CD14-positive monocyte (primary cell): ENCODE results near the gene JAM3. TPM values are rescaled to one million over a fixed set of nuclear protein-coding genes. Genes with fewer than 3 reads are reported as not detected.

Source experiments
- DNase-seq, 3 donors: peaks; one replicate each; pipeline ENCODE4 v3.0.0-alpha.2; 2011 to 2022
- H2AFZ ChIP-seq: 2 replicates; pipeline ENCODE4 v1.6.0; 2012; ENCODE audit warnings: mild to moderate bottlenecking, low read depth, low read length, inconsistent platforms; ENCODE audit not compliant: insufficient read depth, poor library complexity, severe bottlenecking
- H3K27ac ChIP-seq, 2 donors: 1 replicate in 1 of 2; 2 replicates in 1 of 2; pipeline ENCODE4 v1.5.1; 2012 to 2013; ENCODE audit warnings: low read length in 2 of 2, control low read depth in 1 of 2, inconsistent platforms in 1 of 2, low read depth in 1 of 2, mild to moderate bottlenecking in 1 of 2
- H3K27me3 ChIP-seq, 2 donors: one replicate each; pipeline versions ENCODE4 v1.6.0 to v1.6.1; 2011 to 2013; ENCODE audit warnings: low read length in 2 of 2; ENCODE audit not compliant: control insufficient read depth in 2 of 2, insufficient read depth in 2 of 2
- H3K36me3 ChIP-seq, 2 donors: replicated peaks in 1 of 2; 1 replicate in 1 of 2; 2 replicates in 1 of 2; pipeline versions ENCODE4 v1.5.1 to v1.6.1; 2012 to 2013; ENCODE audit warnings: low read length in 2 of 2, control low read depth in 1 of 2, inconsistent platforms in 1 of 2, mild to moderate bottlenecking in 1 of 2; ENCODE audit not compliant: insufficient read depth in 2 of 2, control insufficient read depth in 1 of 2
- H3K4me1 ChIP-seq, 2 donors: 1 replicate in 1 of 2; 2 replicates in 1 of 2; pipeline versions ENCODE4 v1.5.1 to v1.6.1; 2012 to 2013; ENCODE audit warnings: low read length in 2 of 2, control low read depth in 1 of 2, inconsistent platforms in 1 of 2, mild to moderate bottlenecking in 1 of 2, moderate library complexity in 1 of 2; ENCODE audit not compliant: insufficient read depth in 2 of 2, control insufficient read depth in 1 of 2
- H3K4me2 ChIP-seq: replicated peaks from 2 replicates; pipeline ENCODE3; 2012; ENCODE audit warnings: low read length, moderate library complexity, mild to moderate bottlenecking; ENCODE audit not compliant: poor library complexity, severe bottlenecking; ENCODE audit errors: extremely low read depth
- H3K4me3 ChIP-seq, 3 experiments: fragments of 200-600 bp in 1 of 3; sonication (generic) in 1 of 3; replicated peaks in 1 of 3; 1 replicate in 2 of 3; 2 replicates in 1 of 3; pipeline ENCODE4 v1.5.1; 2011 to 2013; ENCODE audit warnings: low read length in 3 of 3, mild to moderate bottlenecking in 3 of 3, control low read depth in 2 of 3, low read depth in 2 of 3, inconsistent platforms in 1 of 3, moderate library complexity in 1 of 3
- H3K79me2 ChIP-seq: 2 replicates; pipeline ENCODE4 v1.6.0; 2012; ENCODE audit warnings: mild to moderate bottlenecking, control low read depth, inconsistent platforms, low read length, moderate library complexity; ENCODE audit not compliant: insufficient read depth
- H3K9ac ChIP-seq: 2 replicates; pipeline ENCODE4 v1.6.0; 2017; ENCODE audit warnings: low read length, mild to moderate bottlenecking; ENCODE audit not compliant: insufficient read depth, poor library complexity, severe bottlenecking
- H3K9me3 ChIP-seq, 2 donors: replicated peaks in 1 of 2; 1 replicate in 1 of 2; 2 replicates in 1 of 2; pipeline versions ENCODE4 v1.5.1 to v1.6.1; 2012 to 2013; ENCODE audit warnings: low read length in 2 of 2, control low read depth in 1 of 2; ENCODE audit not compliant: control insufficient read depth in 1 of 2, insufficient read depth in 1 of 2
- H4K20me1 ChIP-seq: 2 replicates; pipeline ENCODE4 v1.6.0; 2012; ENCODE audit warnings: mild to moderate bottlenecking, low read length, control low read depth, moderate library complexity; ENCODE audit not compliant: insufficient read depth
- H3K27ac Mint-ChIP-seq, 7 donors: one replicate each; pipeline ENCODE4 v1.8.0; 2020; ENCODE audit warnings: mild to moderate bottlenecking in 7 of 7, mixed read lengths in 7 of 7, moderate library complexity in 6 of 7, inconsistent platforms in 2 of 7
- H3K27me3 Mint-ChIP-seq, 3 donors: one replicate each; pipeline ENCODE4 v1.8.0; 2021 to 2022; ENCODE audit warnings: low read depth in 3 of 3, mild to moderate bottlenecking in 3 of 3, mixed read lengths in 3 of 3, moderate library complexity in 3 of 3, inconsistent platforms in 1 of 3
- H3K36me3 Mint-ChIP-seq, 2 donors: one replicate each; pipeline ENCODE4 v1.8.0; 2020; ENCODE audit warnings: mixed read lengths in 2 of 2, inconsistent platforms in 1 of 2, mild to moderate bottlenecking in 1 of 2
- H3K4me1 Mint-ChIP-seq: one replicate; pipeline ENCODE4 v1.8.0; 2020; ENCODE audit warnings: mild to moderate bottlenecking, mixed read lengths
- H3K4me3 Mint-ChIP-seq, 2 donors: one replicate each; pipeline ENCODE4 v1.8.0; 2020; ENCODE audit warnings: mild to moderate bottlenecking in 2 of 2, mixed read lengths in 2 of 2, moderate library complexity in 1 of 2
- H3K9me3 Mint-ChIP-seq, 7 donors: one replicate each; pipeline ENCODE4 v1.8.0; 2020 to 2022; ENCODE audit warnings: mixed read lengths in 7 of 7, mild to moderate bottlenecking in 6 of 7, moderate library complexity in 6 of 7, inconsistent platforms in 2 of 7
- WGBS: methylation state at CpG from one replicate; pipeline ENCODE4 v1.1.5; 2013; ENCODE audit warnings: missing lambda C conversion rate; ENCODE audit not compliant: insufficient coverage; 5-methylcytosine and 5-hydroxymethylcytosine counted together
- intact Hi-C, 2 donors: fragments of 100-400 bp; cut with micrococcal nuclease; formaldehyde crosslinking; loops; one replicate each; pipeline versions ENCODE4 v1.15.0 to v1.15.1; 2023
- polyA plus RNA-seq, 3 donors: library from polyadenylated mRNA; depleted of rRNA in 1 of 3; unstranded in 2 of 3; stranded (reverse) in 1 of 3; fragments of 300-500 nt in 2 of 3; fragments of >200 nt in 1 of 3; fragmentation: Illumina TruSeq in 2 of 3; gene quantifications; 1 replicate in 2 of 3; 2 replicates in 1 of 3; pipeline ENCODE4 v1.2.3, GENCODE V29; 2012 to 2021
- TF ChIP-seq, protein P1 (sequence below): fragments of 200-600 bp; IDR thresholded peaks from one replicate; pipeline ENCODE4 v1.8.0; 2022; ENCODE audit warnings: antibody characterized with exemption, mild to moderate bottlenecking

Gene JAM3
- polyA plus RNA-seq, 3 donors: 0.03 to 0.25 (median 0.12) TPM

DNA sequence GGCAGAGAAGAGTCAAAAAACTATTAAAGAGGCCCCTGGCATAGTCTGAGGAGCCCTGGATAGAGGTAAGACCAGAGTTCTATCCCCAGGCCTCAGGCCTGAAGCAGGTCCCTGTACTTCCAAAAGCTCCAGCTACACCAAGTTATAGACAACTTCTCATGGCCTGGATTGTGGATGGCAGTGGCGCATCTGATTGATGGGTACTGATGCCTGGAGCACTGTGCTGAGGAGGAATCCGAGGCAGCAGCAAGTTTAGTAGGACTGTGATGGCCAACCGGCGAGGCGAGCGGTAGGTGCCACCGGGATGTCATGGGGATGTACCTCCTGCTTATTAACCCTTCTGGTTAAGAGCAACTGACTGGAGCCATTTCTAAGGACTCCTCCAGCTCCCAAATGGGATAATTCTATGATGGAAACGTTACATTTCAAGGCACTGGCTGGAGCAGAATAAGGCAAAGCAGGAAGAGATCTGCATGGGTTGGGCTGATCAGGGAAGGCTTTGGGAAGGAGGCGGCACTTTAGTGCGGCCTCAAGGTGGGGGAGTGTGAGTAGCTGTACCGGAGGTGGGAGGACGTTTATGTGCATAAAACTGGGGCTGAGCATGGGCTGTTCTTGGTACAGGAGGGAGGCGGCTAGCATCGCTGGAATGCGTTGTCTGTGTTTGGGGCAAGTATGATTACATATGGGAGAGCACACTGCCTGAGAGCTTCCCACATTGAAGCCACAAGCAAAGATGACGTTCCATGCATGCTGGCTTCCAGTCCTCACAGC lies 24.2 kb upstream of the JAM3 start:
- H3K27me3 ChIP-seq: no peaks in the 10 kb centered on the region
- H3K9me3 Mint-ChIP-seq: no peaks in the 10 kb centered on the region
- no peak overlapping the region for H3K9ac ChIP-seq
- no peaks in the 10 kb centered on the region for H3K36me3 ChIP-seq
- no peak overlapping the region for H3K4me3 ChIP-seq
- H3K4me3 Mint-ChIP-seq: no peak overlapping the region
- intact Hi-C loops: no loop called here
- H2AFZ ChIP-seq: no peak overlapping the region
- H3K4me1 Mint-ChIP-seq: no peaks in the 10 kb centered on the region
- H3K79me2 ChIP-seq: no peaks in the 10 kb centered on the region
- no peaks in the 10 kb centered on the region for H3K36me3 Mint-ChIP-seq
- no peaks in the 10 kb centered on the region for H4K20me1 ChIP-seq
- 90% methylated on average over 16 of the region's 16 CpGs for WGBS
- H3K27ac ChIP-seq: no peak overlapping the region
- no peak for DNase-seq
- H3K4me1 ChIP-seq: no peaks in the 10 kb centered on the region
- H3K4me2 ChIP-seq: no peak overlapping the region
- peaks cover 0 to 13% (median 7%) of the 10 kb centered on the region in 3 donors for H3K27me3 Mint-ChIP-seq
- no peaks in the 10 kb centered on the region for H3K9me3 ChIP-seq
- TF ChIP-seq, protein P1, sequence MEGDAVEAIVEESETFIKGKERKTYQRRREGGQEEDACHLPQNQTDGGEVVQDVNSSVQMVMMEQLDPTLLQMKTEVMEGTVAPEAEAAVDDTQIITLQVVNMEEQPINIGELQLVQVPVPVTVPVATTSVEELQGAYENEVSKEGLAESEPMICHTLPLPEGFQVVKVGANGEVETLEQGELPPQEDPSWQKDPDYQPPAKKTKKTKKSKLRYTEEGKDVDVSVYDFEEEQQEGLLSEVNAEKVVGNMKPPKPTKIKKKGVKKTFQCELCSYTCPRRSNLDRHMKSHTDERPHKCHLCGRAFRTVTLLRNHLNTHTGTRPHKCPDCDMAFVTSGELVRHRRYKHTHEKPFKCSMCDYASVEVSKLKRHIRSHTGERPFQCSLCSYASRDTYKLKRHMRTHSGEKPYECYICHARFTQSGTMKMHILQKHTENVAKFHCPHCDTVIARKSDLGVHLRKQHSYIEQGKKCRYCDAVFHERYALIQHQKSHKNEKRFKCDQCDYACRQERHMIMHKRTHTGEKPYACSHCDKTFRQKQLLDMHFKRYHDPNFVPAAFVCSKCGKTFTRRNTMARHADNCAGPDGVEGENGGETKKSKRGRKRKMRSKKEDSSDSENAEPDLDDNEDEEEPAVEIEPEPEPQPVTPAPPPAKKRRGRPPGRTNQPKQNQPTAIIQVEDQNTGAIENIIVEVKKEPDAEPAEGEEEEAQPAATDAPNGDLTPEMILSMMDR: no peak
- H3K27ac Mint-ChIP-seq: peak overlapping the region in 1 of 7 donors; percentile 53

DNA sequence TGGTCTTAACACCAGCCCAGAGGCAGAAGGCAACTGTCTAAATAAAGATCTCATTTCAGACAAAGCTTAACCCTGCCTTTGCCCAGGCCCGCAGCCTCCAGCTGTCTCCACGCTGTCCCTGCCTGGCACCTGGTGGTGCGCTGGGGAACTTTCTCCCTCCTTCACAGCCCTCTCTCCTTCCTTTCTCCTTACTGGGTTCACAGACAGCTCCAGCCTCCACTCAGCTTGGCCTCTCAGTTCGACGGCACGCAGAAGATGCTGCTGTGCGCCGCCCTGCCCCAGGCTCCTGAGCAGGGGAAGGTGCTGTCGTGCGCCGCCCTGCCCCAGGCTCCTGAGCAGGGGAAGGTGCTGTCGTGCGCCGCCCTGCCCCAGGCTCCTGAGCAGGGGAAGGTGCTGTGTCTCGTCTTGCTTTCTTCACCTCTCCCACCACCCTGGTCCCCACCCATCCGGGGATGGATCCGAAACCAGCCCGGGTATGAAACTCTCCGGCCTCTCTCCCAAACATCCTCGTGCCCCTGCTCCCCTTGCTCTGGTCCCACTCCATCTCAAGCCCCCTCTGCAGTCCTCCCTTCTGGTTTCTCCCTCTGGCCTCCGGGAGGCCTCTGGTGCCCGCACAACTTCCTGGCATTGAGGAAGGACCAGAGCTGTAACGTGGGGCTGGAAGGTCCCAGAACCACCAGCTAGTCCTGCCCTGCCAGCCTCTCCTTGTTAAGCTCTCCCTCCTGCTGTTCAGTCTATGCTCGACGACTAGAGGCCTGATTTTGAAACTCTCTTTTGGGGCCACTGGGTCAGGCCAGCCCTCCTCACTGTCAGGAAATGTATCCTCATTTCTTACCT lies 22.9 kb upstream of the JAM3 start:
- Histone ChIP-seq H4K20me1 (no peaks in the 10 kb centered on the region), H3K27ac (no peak overlapping the region), H3K36me3 (no peaks in the 10 kb centered on the region), H3K9me3 (no peaks in the 10 kb centered on the region), H3K4me3 (no peak overlapping the region), H3K4me2 (no peak overlapping the region), H3K9ac (no peak overlapping the region), H3K27me3 (peaks cover 0 to 2% of the 10 kb centered on the region in 2 donors), H3K79me2 (no peaks in the 10 kb centered on the region), H3K4me1 (peaks cover 4% of the 10 kb centered on the region in 2 donors), H2AFZ (no peak overlapping the region)
- no peaks in the 10 kb centered on the region for H3K36me3 Mint-ChIP-seq
- peaks cover 2% of the 10 kb centered on the region for H3K4me1 Mint-ChIP-seq
- intact Hi-C loops: no loop called here
- no peak overlapping the region for H3K4me3 Mint-ChIP-seq
- no peak for DNase-seq
- no peaks in the 10 kb centered on the region for H3K9me3 Mint-ChIP-seq
- peak overlapping the region in 1 of 7 donors; percentile 39 for H3K27ac Mint-ChIP-seq
- 68% methylated on average over 24 of the region's 25 CpGs for WGBS
- TF ChIP-seq, protein P1: no peak
- H3K27me3 Mint-ChIP-seq: peaks cover 0 to 11% (median 7%) of the 10 kb centered on the region in 3 donors
